ENCODE measurements around the gene ZNF618. TPM values are rescaled to one million over a fixed set of nuclear protein-coding genes. Genes with fewer than 3 reads are reported as not detected.
A peak's percentile ranks its signal among the peaks of the same experiment; 100 is the strongest.

ZNF618 gene
- total and polyA plus RNA-seq, 2 experiments from 2014 or later, result 10.2 to 14.0 TPM

DNA sequence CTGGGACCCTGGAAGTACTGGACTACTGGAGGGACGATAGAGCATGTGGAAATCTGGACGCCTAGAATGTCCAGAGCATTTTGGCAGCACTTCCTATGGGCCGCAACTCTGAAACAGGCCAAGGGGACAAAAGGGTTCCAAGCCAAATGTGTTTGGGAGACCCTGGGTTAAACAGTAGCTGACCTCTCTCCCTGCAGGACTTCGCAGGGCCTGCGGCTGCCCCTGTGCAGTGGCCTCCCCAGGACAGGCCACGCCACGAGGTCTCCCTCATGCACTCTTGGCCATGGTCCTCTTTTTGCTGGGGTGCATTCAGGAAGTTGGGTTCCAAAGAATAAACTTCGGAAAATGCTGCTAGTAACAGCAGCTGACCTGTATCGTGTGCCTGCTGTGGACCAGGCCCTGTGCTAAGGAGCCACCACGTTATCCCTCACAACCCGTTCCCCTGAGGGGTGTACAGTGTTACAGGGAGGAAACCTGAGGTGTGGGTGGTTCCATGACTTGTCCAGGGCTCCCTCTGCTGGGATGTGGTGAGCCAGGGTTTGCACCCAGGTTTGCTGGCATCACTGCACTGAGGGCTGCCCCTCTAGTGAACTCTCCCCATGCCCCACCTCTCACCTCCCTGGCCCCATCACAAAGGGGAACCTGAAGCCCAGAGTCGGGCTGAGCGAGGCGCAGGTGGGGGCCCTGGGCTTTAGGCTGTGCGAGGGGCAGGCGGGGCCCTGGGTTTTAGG, 122.6 kb downstream of the ZNF618 start:
- Histone ChIP-seq H3K4me3 (no peak overlapping the region), H3K27me3 (no peaks in the 10 kb centered on the region), H3K9me2 (replicated peaks; ENCODE audit: insufficient read depth) (no peaks in the 10 kb centered on the region), H3K27ac (no peak overlapping the region), H4K20me1 (ENCODE audit: insufficient read depth, poor library complexity, severe bottlenecking) (no peaks in the 10 kb centered on the region), H2AFZ (no peak overlapping the region), H3K4me2 (no peak overlapping the region), H3K4me1 (ENCODE audit: insufficient read depth) (peaks cover 4% of the 10 kb centered on the region), H3K9me3 (ENCODE audit: low read depth) (no peaks in the 10 kb centered on the region), H3K36me3 (replicated peaks; ENCODE audit: insufficient read depth, low read depth) (no peaks in the 10 kb centered on the region), H3K79me2 (no peaks in the 10 kb centered on the region)
- WGBS (ENCODE audit: low lambda C conversion rate, missing lambda C conversion rate), result 94% methylated on average over 14 of the region's 16 CpGs
- TF ChIP-seq, protein P1, sequence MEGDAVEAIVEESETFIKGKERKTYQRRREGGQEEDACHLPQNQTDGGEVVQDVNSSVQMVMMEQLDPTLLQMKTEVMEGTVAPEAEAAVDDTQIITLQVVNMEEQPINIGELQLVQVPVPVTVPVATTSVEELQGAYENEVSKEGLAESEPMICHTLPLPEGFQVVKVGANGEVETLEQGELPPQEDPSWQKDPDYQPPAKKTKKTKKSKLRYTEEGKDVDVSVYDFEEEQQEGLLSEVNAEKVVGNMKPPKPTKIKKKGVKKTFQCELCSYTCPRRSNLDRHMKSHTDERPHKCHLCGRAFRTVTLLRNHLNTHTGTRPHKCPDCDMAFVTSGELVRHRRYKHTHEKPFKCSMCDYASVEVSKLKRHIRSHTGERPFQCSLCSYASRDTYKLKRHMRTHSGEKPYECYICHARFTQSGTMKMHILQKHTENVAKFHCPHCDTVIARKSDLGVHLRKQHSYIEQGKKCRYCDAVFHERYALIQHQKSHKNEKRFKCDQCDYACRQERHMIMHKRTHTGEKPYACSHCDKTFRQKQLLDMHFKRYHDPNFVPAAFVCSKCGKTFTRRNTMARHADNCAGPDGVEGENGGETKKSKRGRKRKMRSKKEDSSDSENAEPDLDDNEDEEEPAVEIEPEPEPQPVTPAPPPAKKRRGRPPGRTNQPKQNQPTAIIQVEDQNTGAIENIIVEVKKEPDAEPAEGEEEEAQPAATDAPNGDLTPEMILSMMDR (IDR thresholded peaks at IDR 0.05; ENCODE audit: poor library complexity), result peak; percentile 23
- TF ChIP-seq EZH2 (IDR thresholded peaks at IDR 0.05; ENCODE audit: borderline replicate concordance), result no peak
- TF ChIP-seq EZH2phosphoT487 (IDR thresholded peaks at IDR 0.05; ENCODE audit: low read depth, severe bottlenecking, unreplicated experiment), result no peak
- DNase-seq (ENCODE audit: low spot score), result peak; percentile 32

DNA sequence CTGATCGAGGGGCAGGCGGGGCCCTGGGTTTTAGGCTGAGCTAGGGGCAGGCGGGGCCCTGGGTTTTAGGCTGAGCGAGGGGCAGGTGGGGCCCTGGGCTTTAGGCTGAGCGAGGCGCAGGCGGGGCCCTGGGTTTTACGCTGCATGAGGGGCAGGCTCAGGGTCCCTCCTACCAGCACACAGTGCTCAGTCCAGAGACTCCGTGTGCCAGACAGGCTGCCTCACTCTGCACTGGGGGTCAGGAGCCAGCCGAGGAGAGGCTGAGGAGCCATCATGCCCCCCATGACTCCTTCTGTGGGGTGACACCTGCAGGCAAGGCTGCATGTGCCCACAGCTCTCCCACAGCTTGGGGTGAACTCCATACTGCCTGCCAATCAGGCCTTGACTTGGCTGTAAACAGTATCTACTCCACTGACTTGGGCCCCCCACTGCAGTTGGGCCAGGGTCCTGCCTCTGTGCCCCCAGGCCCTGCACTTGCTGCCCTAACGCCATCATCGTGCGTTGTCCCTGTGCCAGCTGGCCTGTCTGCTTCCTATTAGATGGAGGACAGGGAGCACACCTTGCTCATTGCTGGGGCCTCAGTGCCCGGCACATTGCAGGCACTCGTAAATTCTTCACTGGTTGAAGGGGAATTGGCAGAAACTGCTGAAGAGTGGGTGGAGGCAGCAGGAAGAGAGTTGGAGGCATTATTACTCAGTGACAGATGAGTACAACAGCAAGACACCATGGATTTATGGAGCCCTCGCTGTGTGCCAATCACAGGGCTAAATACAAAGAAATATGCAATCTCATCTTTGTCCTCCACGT, 123.3 kb downstream of the ZNF618 start:
- 80% methylated on average over 9 of the region's 17 CpGs for WGBS (ENCODE audit: low lambda C conversion rate, missing lambda C conversion rate)
- Histone ChIP-seq H3K9me3 (ENCODE audit: low read depth) (no peaks in the 10 kb centered on the region), H4K20me1 (ENCODE audit: insufficient read depth, poor library complexity, severe bottlenecking) (no peaks in the 10 kb centered on the region), H3K27ac (no peak overlapping the region), H3K27me3 (no peaks in the 10 kb centered on the region), H3K79me2 (no peaks in the 10 kb centered on the region), H3K4me2 (no peak overlapping the region), H3K4me3 (no peak overlapping the region), H3K9me2 (replicated peaks; ENCODE audit: insufficient read depth) (no peaks in the 10 kb centered on the region), H3K36me3 (replicated peaks; ENCODE audit: insufficient read depth, low read depth) (no peaks in the 10 kb centered on the region), H3K4me1 (ENCODE audit: insufficient read depth) (peaks cover 4% of the 10 kb centered on the region), H2AFZ (no peak overlapping the region)
- DNase-seq (ENCODE audit: low spot score), result no peak
- TF ChIP-seq, protein P1 (IDR thresholded peaks at IDR 0.05; ENCODE audit: poor library complexity), result no peak
- no peak for TF ChIP-seq EZH2phosphoT487 (IDR thresholded peaks at IDR 0.05; ENCODE audit: low read depth, severe bottlenecking, unreplicated experiment)
- no peak for TF ChIP-seq EZH2 (IDR thresholded peaks at IDR 0.05; ENCODE audit: borderline replicate concordance)

DNA sequence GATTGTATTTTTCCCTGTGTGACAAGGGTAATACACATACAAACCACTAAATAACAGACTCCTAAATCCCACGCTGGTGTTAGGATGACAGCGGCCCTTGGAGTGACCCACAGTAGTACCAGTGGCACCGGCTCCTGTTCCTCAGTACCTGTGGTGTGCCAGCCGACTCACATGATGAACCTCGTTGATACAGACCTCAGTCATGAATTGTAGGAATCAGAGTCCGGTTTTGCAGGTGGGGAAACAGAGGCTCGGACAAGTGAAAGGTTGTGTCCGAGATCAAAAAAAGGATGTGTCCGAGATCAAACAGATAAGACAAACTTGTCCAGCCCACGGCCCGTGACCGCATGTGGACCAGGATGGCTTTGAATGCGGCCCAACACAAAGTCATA, 124.0 kb downstream of the ZNF618 start:
- Histone ChIP-seq H2AFZ (no peak overlapping the region), H3K27me3 (no peaks in the 10 kb centered on the region), H3K79me2 (no peaks in the 10 kb centered on the region), H3K4me1 (ENCODE audit: insufficient read depth) (peaks cover 4% of the 10 kb centered on the region), H3K9me2 (replicated peaks; ENCODE audit: insufficient read depth) (no peaks in the 10 kb centered on the region), H3K4me3 (no peak overlapping the region), H3K9me3 (ENCODE audit: low read depth) (no peaks in the 10 kb centered on the region), H3K27ac (no peak overlapping the region), H3K36me3 (replicated peaks; ENCODE audit: insufficient read depth, low read depth) (no peaks in the 10 kb centered on the region), H3K4me2 (no peak overlapping the region), H4K20me1 (ENCODE audit: insufficient read depth, poor library complexity, severe bottlenecking) (no peaks in the 10 kb centered on the region)
- DNase-seq (ENCODE audit: low spot score), result no peak
- WGBS (ENCODE audit: low lambda C conversion rate, missing lambda C conversion rate), result 95% methylated on average over 13 of the region's 13 CpGs
- TF ChIP-seq EZH2phosphoT487 (IDR thresholded peaks at IDR 0.05; ENCODE audit: low read depth, severe bottlenecking, unreplicated experiment) (no peak), EZH2 (IDR thresholded peaks at IDR 0.05; ENCODE audit: borderline replicate concordance) (no peak)
- TF ChIP-seq, protein P1 (IDR thresholded peaks at IDR 0.05; ENCODE audit: poor library complexity), result no peak
